Prostate gland (tissue), 2 donors: ENCODE data around the gene ADAP2. TPM values are rescaled to one million over a fixed set of nuclear protein-coding genes. Genes with fewer than 3 reads are reported as not detected.
"Not testable (repeated sequence)": the region's sequence is repeated elsewhere in the genome, so short reads cannot be mapped to it uniquely, and the experiment has no call there.

Experiments
- DNase-seq: peaks from one replicate; pipeline ENCODE4 v3.0.0-alpha.2; 2019; ENCODE audit warnings: low spot score
- H3K27ac ChIP-seq, 2 donors: fragments of 200-600 bp; sonication (generic); 2 replicates each; pipeline ENCODE4 v1.5.1; 2017 to 2019
- H3K27me3 ChIP-seq: fragments of 200-600 bp; sonication (generic); replicated peaks from 2 replicates; pipeline ENCODE4 v1.5.1; 2019; ENCODE audit not compliant: insufficient read depth
- H3K36me3 ChIP-seq, 2 donors: fragments of 200-600 bp; sonication (generic); 1 replicate in 1 of 2; 2 replicates in 1 of 2; pipeline versions ENCODE4 v1.5.1 to v1.8.1; 2017 to 2019
- H3K4me1 ChIP-seq: fragments of 200-600 bp; sonication (generic); replicated peaks from 2 replicates; pipeline ENCODE4 v1.5.1; 2019
- H3K4me3 ChIP-seq, 2 donors: fragments of 200-600 bp; sonication (generic); 2 replicates each; pipeline ENCODE4 v1.5.1; 2017 to 2019
- H3K9me3 ChIP-seq: fragments of 200-600 bp; sonication (generic); 2 replicates; pipeline ENCODE4 v1.5.1; 2017
- POLR2A ChIP-seq: fragments of 450-650 bp; IDR thresholded peaks from one replicate; pipeline ENCODE4 v1.6.1; 2016; ENCODE audit warnings: antibody characterized with exemption, mild to moderate bottlenecking
- POLR2AphosphoS5 ChIP-seq: sonication (generic); formaldehyde crosslinking; IDR thresholded peaks from one replicate; pipeline ENCODE4 v1.6.1; 2017; ENCODE audit warnings: antibody characterized with exemption
- WGBS: methylation state at CpG from one replicate; pipeline ENCODE4 v1.1.5; 2018; 5-methylcytosine and 5-hydroxymethylcytosine counted together
- intact Hi-C: fragments of 100-400 bp; cut with DNase I; formaldehyde crosslinking; loops from one replicate; pipeline ENCODE4 v1.14.2; 2022
- total RNA-seq, 2 donors: library from RNA; depleted of rRNA; stranded (reverse); fragments of >200 nt; gene quantifications; one replicate each; pipeline ENCODE4 v1.1.0, GENCODE V29; 2016
- TF ChIP-seq, protein P1 (sequence below), 4 experiments: fragments of 200-600 bp in 2 of 4; fragments of 450-650 bp in 2 of 4; sonication (generic) in 2 of 4; IDR thresholded peaks; 1 replicate in 3 of 4; 2 replicates in 1 of 4; pipeline ENCODE4 v1.5.1; 2016 to 2019; ENCODE audit warnings: antibody characterized with exemption in 4 of 4, mild to moderate bottlenecking in 2 of 4, moderate library complexity in 2 of 4

The ADAP2 gene
- total RNA-seq, 2 donors from 2014 or later = 5.8 to 12.3 TPM

DNA sequence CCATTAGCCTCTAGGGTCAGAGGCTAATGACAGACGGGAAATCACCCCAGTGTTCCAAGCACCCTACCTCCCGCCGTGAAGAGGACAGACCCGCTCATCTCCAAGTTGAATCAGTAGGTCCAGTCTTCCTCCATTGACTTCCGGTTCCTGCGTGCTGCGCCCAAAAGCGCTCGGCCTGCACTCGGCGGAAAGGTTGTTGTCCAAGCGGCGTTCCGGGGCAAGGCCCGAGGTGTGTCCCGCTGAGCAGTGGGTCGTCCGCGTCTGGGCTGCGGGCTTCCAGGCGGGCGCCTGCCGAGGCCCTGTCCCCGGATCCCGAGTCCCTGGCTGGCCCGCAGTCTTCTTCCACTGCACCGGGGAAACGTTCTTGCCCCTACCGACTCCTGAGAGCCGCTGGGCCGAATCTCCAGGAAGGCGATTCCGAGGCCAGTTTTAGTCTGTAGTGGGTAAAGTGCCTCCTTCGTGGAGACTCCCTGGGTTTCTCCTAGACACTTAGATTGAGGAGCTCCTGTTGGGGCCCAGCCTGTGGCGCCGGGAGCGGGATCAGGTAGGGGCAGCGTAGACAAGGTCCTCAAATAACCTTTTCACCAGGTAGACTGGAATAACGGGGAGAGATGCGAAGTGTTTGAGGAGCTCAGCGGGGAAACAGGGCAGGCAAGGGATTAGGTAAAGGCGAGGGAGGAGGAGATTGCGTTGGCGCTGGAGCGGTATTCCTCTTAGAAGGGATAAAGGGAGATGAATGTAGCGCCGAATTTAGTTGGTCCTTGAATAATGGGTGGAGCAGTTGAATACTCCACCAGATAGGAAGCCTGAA lies 15.4 kb upstream of the ADAP2 start, which contains the start of gene TEFM:
TEFM (minus strand) TSS at position 138 of the 811 bp plus-strand sequence; CDS start at position 98, 40 bp downstream.
- Histone ChIP-seq H3K27me3 (no peaks in the 10 kb centered on the region), H3K9me3 (no peaks in the 10 kb centered on the region), H3K4me1 (no peaks in the 10 kb centered on the region), H3K27ac (peak within 1 kb of the TSS; percentile 90), H3K4me3 (peak within 1 kb of the TSS; percentile 57 to 70), H3K36me3 (no peaks in the 10 kb centered on the region)
- intact Hi-C loops = loop anchor here (5.0 kb wide), 1 partner anchor 304 kb away; no protein-coding TSS in a partner anchor
- WGBS = under 1% methylated on average over 43 of the region's 47 CpGs
- DNase-seq = peak; percentile 82
- TF ChIP-seq POLR2A (peak; percentile 34), POLR2AphosphoS5 (peak; percentile 91)
- TF ChIP-seq, protein P1, sequence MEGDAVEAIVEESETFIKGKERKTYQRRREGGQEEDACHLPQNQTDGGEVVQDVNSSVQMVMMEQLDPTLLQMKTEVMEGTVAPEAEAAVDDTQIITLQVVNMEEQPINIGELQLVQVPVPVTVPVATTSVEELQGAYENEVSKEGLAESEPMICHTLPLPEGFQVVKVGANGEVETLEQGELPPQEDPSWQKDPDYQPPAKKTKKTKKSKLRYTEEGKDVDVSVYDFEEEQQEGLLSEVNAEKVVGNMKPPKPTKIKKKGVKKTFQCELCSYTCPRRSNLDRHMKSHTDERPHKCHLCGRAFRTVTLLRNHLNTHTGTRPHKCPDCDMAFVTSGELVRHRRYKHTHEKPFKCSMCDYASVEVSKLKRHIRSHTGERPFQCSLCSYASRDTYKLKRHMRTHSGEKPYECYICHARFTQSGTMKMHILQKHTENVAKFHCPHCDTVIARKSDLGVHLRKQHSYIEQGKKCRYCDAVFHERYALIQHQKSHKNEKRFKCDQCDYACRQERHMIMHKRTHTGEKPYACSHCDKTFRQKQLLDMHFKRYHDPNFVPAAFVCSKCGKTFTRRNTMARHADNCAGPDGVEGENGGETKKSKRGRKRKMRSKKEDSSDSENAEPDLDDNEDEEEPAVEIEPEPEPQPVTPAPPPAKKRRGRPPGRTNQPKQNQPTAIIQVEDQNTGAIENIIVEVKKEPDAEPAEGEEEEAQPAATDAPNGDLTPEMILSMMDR (IDR thresholded peaks at IDR 0.05) = peak in 2 of 4 experiments; percentile 24

GRCh38 chr17:30908717-30909420 lies 12.9 kb upstream of the ADAP2 start:
- Histone ChIP-seq H3K9me3 (no peaks in the 10 kb centered on the region), H3K27ac (no peak overlapping the region), H3K36me3 (no peaks in the 10 kb centered on the region), H3K4me3 (no peak overlapping the region), H3K4me1 (no peaks in the 10 kb centered on the region), H3K27me3 (no peaks in the 10 kb centered on the region)
- DNase-seq = no peak
- 89% methylated on average over 3 of the region's 3 CpGs for WGBS
- intact Hi-C loops = loop anchor here (5.0 kb wide), 1 partner anchor 307 kb away; no protein-coding TSS in a partner anchor
- no peak for TF ChIP-seq POLR2AphosphoS5
- TF ChIP-seq POLR2A = no peak
- TF ChIP-seq, protein P1 (IDR thresholded peaks at IDR 0.05) = no peak

- H3K27me3 ChIP-seq, H3K4me1 ChIP-seq, H3K27ac ChIP-seq, DNase-seq, H3K36me3 ChIP-seq, intact Hi-C loops, H3K4me3 ChIP-seq, H3K9me3 ChIP-seq: not testable (repeated sequence)
- 93% methylated on average over 7 of the region's 7 CpGs for WGBS
Observed at GRCh38 chr17:30910151-30910550, 11.6 kb upstream of the ADAP2 start.

DNA sequence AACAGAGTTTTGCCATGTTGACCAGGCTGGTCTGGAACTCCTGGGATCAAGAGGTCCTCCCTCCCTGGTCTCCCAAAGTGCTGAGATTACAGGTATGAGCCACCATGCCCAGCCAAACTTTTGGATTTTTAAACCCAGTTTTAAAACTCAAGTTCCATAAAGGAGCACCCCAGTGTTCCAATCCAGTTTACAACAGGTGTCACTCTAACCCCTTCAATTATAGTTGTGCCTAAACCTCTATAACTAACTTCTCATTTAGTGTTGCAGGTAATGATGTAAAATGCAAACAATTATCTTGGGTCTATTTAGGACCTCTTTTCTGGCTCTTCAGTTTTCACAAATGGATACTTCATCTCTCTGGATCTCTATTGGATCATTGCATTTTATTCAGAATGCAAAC lies 7.8 kb upstream of the ADAP2 start:
- H3K27me3 ChIP-seq = no peaks in the 10 kb centered on the region
- no peak overlapping the region for H3K27ac ChIP-seq
- no peak for DNase-seq
- intact Hi-C loops = no loop called here
- no peaks in the 10 kb centered on the region for H3K9me3 ChIP-seq
- TF ChIP-seq, protein P1 (IDR thresholded peaks at IDR 0.05) = no peak
- no peak for TF ChIP-seq POLR2A
- TF ChIP-seq POLR2AphosphoS5 = no peak
- no peaks in the 10 kb centered on the region for H3K36me3 ChIP-seq
- no peaks in the 10 kb centered on the region for H3K4me1 ChIP-seq
- no peak overlapping the region for H3K4me3 ChIP-seq

DNA sequence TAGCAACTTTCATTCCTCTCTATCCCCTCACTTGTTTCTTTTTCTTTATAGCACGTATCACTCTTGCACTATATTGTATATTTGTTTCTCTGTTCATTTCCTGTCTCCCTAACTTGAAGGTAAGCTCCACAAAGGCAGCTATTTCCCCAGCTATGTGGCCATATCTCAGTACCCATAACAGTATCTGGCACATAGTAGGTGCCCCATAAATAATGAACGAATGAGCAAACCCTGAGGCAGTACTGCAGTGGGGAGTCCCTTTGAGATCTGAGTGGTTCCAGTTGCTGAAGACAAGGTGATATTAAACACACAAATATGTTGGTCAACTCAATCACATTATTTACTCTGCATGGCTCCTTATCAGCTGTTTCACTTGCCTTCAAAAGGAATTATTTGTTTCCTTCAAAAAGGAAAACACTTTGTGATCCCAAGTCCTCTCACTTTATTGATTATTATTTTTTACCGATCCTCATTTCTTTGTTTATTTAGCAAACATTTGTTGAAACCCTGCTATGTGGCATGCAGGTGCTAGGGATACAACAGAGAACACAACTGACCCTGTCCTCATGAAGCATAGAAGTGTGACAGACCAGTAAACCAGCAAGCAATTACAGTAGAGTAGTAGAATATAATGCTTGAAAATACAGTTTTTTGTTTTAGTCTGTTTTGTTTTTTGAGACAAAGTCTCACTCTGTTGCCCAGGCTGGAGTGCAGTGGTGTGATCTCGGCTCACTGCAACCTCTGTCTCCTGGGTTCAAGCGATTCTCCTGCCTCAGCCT lies 5.7 kb upstream of the ADAP2 start:
- TF ChIP-seq POLR2AphosphoS5 = no peak
- no peak for TF ChIP-seq POLR2A
- TF ChIP-seq, protein P1 (IDR thresholded peaks at IDR 0.05) = no peak
- H3K9me3 ChIP-seq = no peaks in the 10 kb centered on the region
- no peak overlapping the region for H3K4me3 ChIP-seq
- H3K36me3 ChIP-seq = no peaks in the 10 kb centered on the region
- no peaks in the 10 kb centered on the region for H3K4me1 ChIP-seq
- DNase-seq = no peak
- no peaks in the 10 kb centered on the region for H3K27me3 ChIP-seq
- H3K27ac ChIP-seq = no peak overlapping the region
- 75% methylated on average over 5 of the region's 5 CpGs for WGBS
- intact Hi-C loops = no loop called here
